Spleen (tissue), 7 donors: ENCODE measurements around the gene TRPV4.

Experiments
- CTCF ChIP-seq, 11 experiments: fragments of 200-600 bp in 7 of 11; fragments of 450-650 bp in 4 of 11; sonication (generic) in 4 of 11; IDR thresholded peaks in 8 of 11; conservative IDR thresholded peaks in 3 of 11; 1 replicate in 7 of 11; 2 replicates in 4 of 11; pipeline versions ENCODE4 v1.4.0 to v1.8.0; 2016 to 2021; ENCODE audit warnings: antibody characterized with exemption in 11 of 11, inconsistent platforms in 4 of 11, mild to moderate bottlenecking in 1 of 11
- POLR2A ChIP-seq, 3 donors: fragments of 450-650 bp; IDR thresholded peaks; one replicate each; pipeline ENCODE4 v1.5.1; 2017; ENCODE audit warnings: antibody characterized with exemption in 3 of 3, mild to moderate bottlenecking in 1 of 3
- donor health status: DM: no; HTN: no; CAD: no; lungs with moderate emphysema.
- donor health status: DM: no; HTN: no; CAD: no.
- donor health status: DM: no; HTN: no; CAD: no.

GRCh38 chr12:109762071-109762672 is 71.0 kb downstream of the TRPV4 start:
- no peak for TF ChIP-seq CTCF (IDR thresholded peaks at IDR 0.05 in 8 of 11, conservative IDR thresholded peaks at IDR 0.05 in 3 of 11)
- TF ChIP-seq POLR2A (IDR thresholded peaks at IDR 0.05): no peak
